OCI-LY3 (cell line): ENCODE data around the gene OVOL3.
"Not testable (repeated sequence)": the region's sequence is repeated elsewhere in the genome, so short reads cannot be mapped to it uniquely, and the experiment has no call there.

Source experiments
- CTCF ChIP-seq: fragments of 200-600, 300-600 bp; sonication (generic); IDR thresholded peaks from 2 replicates; pipeline ENCODE4 v1.5.1; 2014; ENCODE audit warnings: antibody characterized with exemption, low read length, low read depth
- EZH2phosphoT487 ChIP-seq: fragments of 200-600 bp; shearing (Covaris generic); IDR thresholded peaks from 2 replicates; pipeline ENCODE4 v1.6.1; 2018; ENCODE audit warnings: antibody characterized with exemption, mixed run types, low read depth

GRCh38 chr19:36134867-36135266 lies 23.9 kb downstream of the OVOL3 start:
- not testable (repeated sequence) for TF ChIP-seq CTCF, EZH2phosphoT487
